Left kidney (tissue), 2 donors: Measurements from ENCODE around the gene MYOZ2. TPM values are rescaled to one million over a fixed set of nuclear protein-coding genes. Genes with fewer than 3 reads are reported as not detected.
"Not testable (repeated sequence)": the region's sequence is repeated elsewhere in the genome, so short reads cannot be mapped to it uniquely, and the experiment has no call there.

Experiments used
- DNase-seq: peaks from one replicate; pipeline ENCODE4 v3.0.0-alpha.2; 2013
- polyA plus RNA-seq: library from polyadenylated mRNA; unstranded; fragments of 120-200 nt; gene quantifications from one replicate; pipeline ENCODE4 v1.2.1, GENCODE V29; 2013; ENCODE audit not compliant: insufficient read length

The MYOZ2 gene
- polyA plus RNA-seq, 1 donor = 0.45 TPM

- DNase-seq = no peak
Observed at GRCh38 chr4:119125931-119126330, 9.7 kb upstream of the MYOZ2 start.

- no peak for DNase-seq
Observed at GRCh38 chr4:119128148-119128547, 7.5 kb upstream of the MYOZ2 start.

GRCh38 chr4:119130365-119131065 lies 5.1 kb upstream of the MYOZ2 start:
- no peak for DNase-seq

GRCh38 chr4:119131164-119131563 lies 4.5 kb upstream of the MYOZ2 start:
- no peak for DNase-seq

- no peak for DNase-seq
Observed at GRCh38 chr4:119132306-119132705, 3.3 kb upstream of the MYOZ2 start.

GRCh38 chr4:119136546-119136945 lies 914 bp downstream of the MYOZ2 start:
- DNase-seq = no peak

GRCh38 chr4:119138046-119138445 lies 2.4 kb downstream of the MYOZ2 start:
- DNase-seq = no peak

GRCh38 chr4:119139311-119139710 lies 3.7 kb downstream of the MYOZ2 start:
- no peak for DNase-seq

- DNase-seq = no peak
Observed at GRCh38 chr4:119139822-119140252, 4.2 kb downstream of the MYOZ2 start.

GRCh38 chr4:119141283-119141682 lies 5.7 kb downstream of the MYOZ2 start:
- DNase-seq = not testable (repeated sequence)

GRCh38 chr4:119142833-119143232 lies 7.2 kb downstream of the MYOZ2 start:
- no peak for DNase-seq

GRCh38 chr4:119143341-119143740 lies 7.7 kb downstream of the MYOZ2 start:
- DNase-seq = not testable (repeated sequence)

- no peak for DNase-seq
Observed at GRCh38 chr4:119149110-119149509, 13.5 kb downstream of the MYOZ2 start.

- DNase-seq = no peak
Observed at GRCh38 chr4:119151161-119151560, 15.5 kb downstream of the MYOZ2 start.

GRCh38 chr4:119152741-119153140 lies 17.1 kb downstream of the MYOZ2 start:
- DNase-seq = no peak

- DNase-seq = no peak
Observed at GRCh38 chr4:119162174-119162573, 26.5 kb downstream of the MYOZ2 start.

- DNase-seq = no peak
Observed at GRCh38 chr4:119165767-119166166, 30.1 kb downstream of the MYOZ2 start.

- DNase-seq = no peak
Observed at GRCh38 chr4:119170195-119170594, 34.6 kb downstream of the MYOZ2 start.

GRCh38 chr4:119172223-119172622 lies 36.6 kb downstream of the MYOZ2 start:
- DNase-seq = no peak

- not testable (repeated sequence) for DNase-seq
Observed at GRCh38 chr4:119173729-119174361, 38.2 kb downstream of the MYOZ2 start.

- no peak for DNase-seq
Observed at GRCh38 chr4:119179011-119179410, 43.4 kb downstream of the MYOZ2 start.

GRCh38 chr4:119184128-119184527 lies 48.5 kb downstream of the MYOZ2 start:
- DNase-seq = no peak

- no peak for DNase-seq
Observed at GRCh38 chr4:119189638-119190037, 54.0 kb downstream of the MYOZ2 start.

- DNase-seq = no peak
Observed at GRCh38 chr4:119190354-119190753, 54.7 kb downstream of the MYOZ2 start.
